HepG2 (cell line): ENCODE results near the gene OR52N2.

ENCODE experiments used
- CEBPB ChIP-seq: IDR thresholded peaks from 2 replicates; pipeline ENCODE4 v1.6.1; 2011; ENCODE audit warnings: low read depth, low read length, improper control_type of control experiment, borderline replicate concordance
- EP300 ChIP-seq, 3 experiments: sonication (generic) in 1 of 3; formaldehyde crosslinking in 1 of 3; IDR thresholded peaks; 2 replicates each; pipeline versions ENCODE4 v1.5.1 to v1.6.1; 2011 to 2020; ENCODE audit warnings: low read depth in 2 of 3, low read length in 2 of 3, borderline replicate concordance in 1 of 3, improper control_type of control experiment in 1 of 3, mild to moderate bottlenecking in 1 of 3, missing genetic modification reagents in 1 of 3, moderate library complexity in 1 of 3
- FOXO1 ChIP-seq: sonication (generic); formaldehyde crosslinking; IDR thresholded peaks from 2 replicates; pipeline ENCODE4 v1.4.0; 2020; ENCODE audit warnings: missing genetic modification reagents
- HDAC2 ChIP-seq: sonication (generic); formaldehyde crosslinking; IDR thresholded peaks from 2 replicates; pipeline ENCODE4 v1.4.0; 2020; ENCODE audit warnings: missing genetic modification reagents
- RAD51 ChIP-seq: fragments of 450-650 bp; IDR thresholded peaks from 2 replicates; pipeline ENCODE4 v1.6.1; 2016; ENCODE audit warnings: borderline replicate concordance
- SMC3 ChIP-seq: IDR thresholded peaks from 2 replicates; pipeline ENCODE4 v1.6.1; 2011; ENCODE audit warnings: low read length, improper control_type of control experiment
- ZNF33B ChIP-seq: sonication (generic); formaldehyde crosslinking; IDR thresholded peaks from 2 replicates; pipeline ENCODE4 v1.5.1; 2020; ENCODE audit warnings: mild to moderate bottlenecking, missing genetic modification reagents
- ZNF652 ChIP-seq: IDR thresholded peaks from 2 replicates; pipeline ENCODE4 v1.6.1; 2016; ENCODE audit warnings: low read depth, borderline replicate concordance
- TF ChIP-seq, protein P1 (sequence below): sonication (generic); formaldehyde crosslinking; IDR thresholded peaks from 2 replicates; pipeline ENCODE4 v1.5.0; 2020; ENCODE audit warnings: mild to moderate bottlenecking, missing genetic modification reagents, moderate library complexity
- TF ChIP-seq, protein P2 (sequence below): sonication (generic); formaldehyde crosslinking; IDR thresholded peaks from 2 replicates; pipeline ENCODE4 v1.8.0; 2022; ENCODE audit warnings: missing genetic modification reagents, mild to moderate bottlenecking, borderline replicate concordance

DNA sequence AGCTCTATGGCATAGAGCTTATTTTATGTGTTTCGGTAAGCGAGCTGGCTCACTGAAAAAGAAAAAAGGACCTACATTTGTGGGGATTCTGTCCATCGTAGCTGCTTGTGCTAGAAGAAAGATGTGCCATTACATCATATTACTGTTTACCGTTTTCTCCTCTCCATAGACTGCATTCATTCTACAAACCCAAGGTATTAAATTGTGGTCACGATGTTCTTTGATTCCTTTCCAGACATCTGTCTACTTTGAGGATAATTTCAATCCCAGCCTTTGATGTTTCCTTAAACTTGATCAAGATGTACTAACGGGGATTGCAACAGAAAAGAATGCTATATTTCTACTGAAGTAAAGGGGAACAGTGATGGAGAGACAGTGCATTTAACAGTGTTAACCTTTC, 12.2 kb upstream of the OR52N2 start:
- TF ChIP-seq CEBPB, result no peak
- TF ChIP-seq RAD51, result no peak
- TF ChIP-seq HDAC2 (CRISPR knock-in tag), result no peak
- no peak for TF ChIP-seq ZNF652 (CRISPR knock-in tag)
- no peak for TF ChIP-seq EP300 (IDR thresholded peaks at IDR 0.05; ENCODE audit: low read depth in 2 of 2, low read length in 2 of 2)
- no peak for TF ChIP-seq EP300 (CRISPR knock-in tag; IDR thresholded peaks at IDR 0.05; ENCODE audit: borderline replicate concordance)
- no peak for TF ChIP-seq FOXO1 (CRISPR knock-in tag)
- TF ChIP-seq ZNF33B, result no peak
- TF ChIP-seq, protein P1, sequence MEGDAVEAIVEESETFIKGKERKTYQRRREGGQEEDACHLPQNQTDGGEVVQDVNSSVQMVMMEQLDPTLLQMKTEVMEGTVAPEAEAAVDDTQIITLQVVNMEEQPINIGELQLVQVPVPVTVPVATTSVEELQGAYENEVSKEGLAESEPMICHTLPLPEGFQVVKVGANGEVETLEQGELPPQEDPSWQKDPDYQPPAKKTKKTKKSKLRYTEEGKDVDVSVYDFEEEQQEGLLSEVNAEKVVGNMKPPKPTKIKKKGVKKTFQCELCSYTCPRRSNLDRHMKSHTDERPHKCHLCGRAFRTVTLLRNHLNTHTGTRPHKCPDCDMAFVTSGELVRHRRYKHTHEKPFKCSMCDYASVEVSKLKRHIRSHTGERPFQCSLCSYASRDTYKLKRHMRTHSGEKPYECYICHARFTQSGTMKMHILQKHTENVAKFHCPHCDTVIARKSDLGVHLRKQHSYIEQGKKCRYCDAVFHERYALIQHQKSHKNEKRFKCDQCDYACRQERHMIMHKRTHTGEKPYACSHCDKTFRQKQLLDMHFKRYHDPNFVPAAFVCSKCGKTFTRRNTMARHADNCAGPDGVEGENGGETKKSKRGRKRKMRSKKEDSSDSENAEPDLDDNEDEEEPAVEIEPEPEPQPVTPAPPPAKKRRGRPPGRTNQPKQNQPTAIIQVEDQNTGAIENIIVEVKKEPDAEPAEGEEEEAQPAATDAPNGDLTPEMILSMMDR, result no peak
- TF ChIP-seq, protein P2, sequence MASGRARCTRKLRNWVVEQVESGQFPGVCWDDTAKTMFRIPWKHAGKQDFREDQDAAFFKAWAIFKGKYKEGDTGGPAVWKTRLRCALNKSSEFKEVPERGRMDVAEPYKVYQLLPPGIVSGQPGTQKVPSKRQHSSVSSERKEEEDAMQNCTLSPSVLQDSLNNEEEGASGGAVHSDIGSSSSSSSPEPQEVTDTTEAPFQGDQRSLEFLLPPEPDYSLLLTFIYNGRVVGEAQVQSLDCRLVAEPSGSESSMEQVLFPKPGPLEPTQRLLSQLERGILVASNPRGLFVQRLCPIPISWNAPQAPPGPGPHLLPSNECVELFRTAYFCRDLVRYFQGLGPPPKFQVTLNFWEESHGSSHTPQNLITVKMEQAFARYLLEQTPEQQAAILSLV (CRISPR knock-in tag), result no peak
- no peak for TF ChIP-seq SMC3
